H9 (cell line): ENCODE results near the gene PAMR1. TPM values are rescaled to one million over a fixed set of nuclear protein-coding genes. Genes with fewer than 3 reads are reported as not detected.

Experiments
- DNase-seq: peaks from one replicate; pipeline ENCODE4 v3.0.0-alpha.2; 2017
- H2AFZ ChIP-seq: one replicate; pipeline ENCODE4 v1.6.1; 2013; ENCODE audit warnings: mild to moderate bottlenecking, low read length, control low read depth, moderate library complexity
- H2AK5ac ChIP-seq: 2 replicates; pipeline ENCODE4 v1.6.1; 2013; ENCODE audit warnings: low read length, control low read depth, mixed read lengths; ENCODE audit not compliant: insufficient read length
- H2BK120ac ChIP-seq: one replicate; pipeline ENCODE4 v1.6.1; 2013; ENCODE audit warnings: low read depth, mild to moderate bottlenecking, low read length, control low read depth, inconsistent platforms; ENCODE audit not compliant: poor library complexity, severe bottlenecking
- H2BK12ac ChIP-seq: 2 replicates; pipeline ENCODE4 v1.6.1; 2013; ENCODE audit warnings: low read length, control low read depth, mixed read lengths, low read depth; ENCODE audit not compliant: insufficient read length
- H2BK15ac ChIP-seq: 2 replicates; pipeline ENCODE4 v1.6.1; 2013; ENCODE audit warnings: low read depth, low read length, control low read depth
- H2BK20ac ChIP-seq: one replicate; pipeline ENCODE4 v1.6.1; 2013; ENCODE audit warnings: low read depth, mild to moderate bottlenecking, low read length, control low read depth, inconsistent platforms; ENCODE audit not compliant: poor library complexity, severe bottlenecking
- H2BK5ac ChIP-seq: 2 replicates; pipeline ENCODE4 v1.6.1; 2013; ENCODE audit warnings: low read length, control low read depth, mixed read lengths; ENCODE audit not compliant: insufficient read length
- H3K14ac ChIP-seq: 2 replicates; pipeline ENCODE4 v1.6.1; 2013; ENCODE audit warnings: low read length, control low read depth; ENCODE audit not compliant: insufficient read depth
- H3K18ac ChIP-seq: 2 replicates; pipeline ENCODE4 v1.6.1; 2013; ENCODE audit warnings: low read depth, mild to moderate bottlenecking, mixed read lengths, low read length, control low read depth; ENCODE audit not compliant: insufficient read length
- H3K23ac ChIP-seq: 2 replicates; pipeline ENCODE4 v1.6.1; 2013; ENCODE audit warnings: low read length, control low read depth, mixed read lengths, low read depth; ENCODE audit not compliant: insufficient read length
- H3K23me2 ChIP-seq: 2 replicates; pipeline ENCODE4 v1.6.1; 2013; ENCODE audit warnings: low read depth, mild to moderate bottlenecking, mixed read lengths, low read length, control low read depth; ENCODE audit not compliant: insufficient read length, poor library complexity, severe bottlenecking
- H3K27ac ChIP-seq: 2 replicates; pipeline ENCODE4 v1.5.1; 2013; ENCODE audit warnings: low read length, control low read depth, mixed read lengths, low read depth; ENCODE audit not compliant: insufficient read length
- H3K27me3 ChIP-seq: 2 replicates; pipeline ENCODE4 v1.6.1; 2013; ENCODE audit warnings: low read length, control low read depth, inconsistent platforms; ENCODE audit not compliant: insufficient read depth
- H3K4ac ChIP-seq: 2 replicates; pipeline ENCODE4 v1.6.1; 2013; ENCODE audit warnings: low read depth, mild to moderate bottlenecking, control low read depth, inconsistent platforms, low read length, moderate library complexity
- H3K4me1 ChIP-seq: 2 replicates; pipeline ENCODE4 v1.6.1; 2013; ENCODE audit warnings: low read length, control low read depth, inconsistent platforms; ENCODE audit not compliant: insufficient read depth
- H3K4me2 ChIP-seq: 2 replicates; pipeline ENCODE4 v1.6.1; 2013; ENCODE audit warnings: low read length, control low read depth, mixed read lengths; ENCODE audit not compliant: insufficient read length, insufficient read depth
- H3K56ac ChIP-seq: 2 replicates; pipeline ENCODE4 v1.6.1; 2013; ENCODE audit warnings: low read depth, mild to moderate bottlenecking, mixed read lengths, low read length, control low read depth; ENCODE audit not compliant: insufficient read length
- H3K79me1 ChIP-seq: 2 replicates; pipeline ENCODE4 v1.6.1; 2013; ENCODE audit warnings: low read depth, mild to moderate bottlenecking, moderate library complexity, low read length, control low read depth, inconsistent platforms; ENCODE audit not compliant: insufficient read depth, poor library complexity, severe bottlenecking
- H3K79me2 ChIP-seq: 2 replicates; pipeline ENCODE4 v1.6.1; 2013; ENCODE audit warnings: low read length, control low read depth, inconsistent platforms; ENCODE audit not compliant: insufficient read depth
- H3K9ac ChIP-seq: 2 replicates; pipeline ENCODE4 v1.6.1; 2013; ENCODE audit warnings: low read length, control low read depth, mixed read lengths; ENCODE audit not compliant: insufficient read length; ENCODE audit errors: extremely low read depth
- H3K9me3 ChIP-seq: one replicate; pipeline ENCODE4 v1.6.1; 2013; ENCODE audit warnings: low read depth, low read length, inconsistent platforms; ENCODE audit not compliant: control insufficient read depth
- H3T11ph ChIP-seq: one replicate; pipeline ENCODE4 v1.6.1; 2013; ENCODE audit warnings: mild to moderate bottlenecking, low read length, control low read depth, inconsistent platforms
- H4K20me1 ChIP-seq: one replicate; pipeline ENCODE4 v1.6.1; 2013; ENCODE audit not compliant: control insufficient read depth, insufficient read length, insufficient read depth
- H4K5ac ChIP-seq: 2 replicates; pipeline ENCODE4 v1.6.1; 2013; ENCODE audit warnings: low read depth, mild to moderate bottlenecking, mixed read lengths, low read length, control low read depth; ENCODE audit not compliant: insufficient read length
- H4K8ac ChIP-seq: replicated peaks from 2 replicates; pipeline ENCODE4 v1.6.1; 2013; ENCODE audit warnings: low read length, control low read depth, mixed read lengths, low read depth; ENCODE audit not compliant: insufficient read length
- H4K91ac ChIP-seq: 2 replicates; pipeline ENCODE4 v1.6.1; 2013; ENCODE audit warnings: low read depth, mild to moderate bottlenecking, moderate library complexity, mixed read lengths, low read length, control low read depth; ENCODE audit not compliant: insufficient read length
- H3K27ac Mint-ChIP-seq, 3 experiments: 2 replicates in 2 of 3; 3 replicates in 1 of 3; pipeline ENCODE4 v1.8.0; 2020 to 2021; ENCODE audit warnings: mixed read lengths in 3 of 3, mild to moderate bottlenecking in 1 of 3, moderate library complexity in 1 of 3
- H3K27me3 Mint-ChIP-seq: 2 replicates; pipeline ENCODE4 v1.8.0; 2021; ENCODE audit warnings: low read depth, mild to moderate bottlenecking, moderate library complexity, mixed read lengths
- H3K36me3 Mint-ChIP-seq, 3 experiments: 2 replicates in 2 of 3; 3 replicates in 1 of 3; pipeline ENCODE4 v1.8.0; 2020 to 2021; ENCODE audit warnings: low read depth in 3 of 3, mixed read lengths in 3 of 3; ENCODE audit not compliant: insufficient read depth in 1 of 3
- H3K4me1 Mint-ChIP-seq, 2 experiments: 2 replicates each; pipeline ENCODE4 v1.8.0; 2020; ENCODE audit warnings: mixed read lengths in 2 of 2
- H3K4me3 Mint-ChIP-seq, 2 experiments: 2 replicates in 1 of 2; 3 replicates in 1 of 2; pipeline ENCODE4 v1.8.0; 2020 to 2021; ENCODE audit warnings: mild to moderate bottlenecking in 2 of 2, mixed read lengths in 2 of 2, moderate library complexity in 1 of 2
- H3K9me3 Mint-ChIP-seq, 2 experiments: 2 replicates in 1 of 2; 3 replicates in 1 of 2; pipeline ENCODE4 v1.8.0; 2020; ENCODE audit warnings: mild to moderate bottlenecking in 2 of 2, mixed read lengths in 2 of 2, moderate library complexity in 1 of 2
- WGBS: extraction: QIAGEN DNeasy Blood & Tissue Kit; methylation state at CpG from one replicate; pipeline ENCODE4 v1.1.7; 2013; ENCODE audit warnings: missing lambda C conversion rate, low lambda C conversion rate, mixed read lengths; ENCODE audit not compliant: insufficient read length; ENCODE audit errors: extremely low coverage; 5-methylcytosine and 5-hydroxymethylcytosine counted together
- total RNA-seq: library from RNA; stranded (reverse); gene quantifications from 2 replicates; pipeline ENCODE4 v1.2.1, GENCODE V29; 2021
- TF ChIP-seq, protein P1 (sequence below): fragments of 200-600 bp; sonication (generic); conservative IDR thresholded peaks from 3 replicates; pipeline ENCODE4 v1.8.0; 2021; ENCODE audit warnings: antibody characterized with exemption, mild to moderate bottlenecking

Gene PAMR1
- total RNA-seq, 1 experiment from 2014 or later, result 2.4 TPM

DNA sequence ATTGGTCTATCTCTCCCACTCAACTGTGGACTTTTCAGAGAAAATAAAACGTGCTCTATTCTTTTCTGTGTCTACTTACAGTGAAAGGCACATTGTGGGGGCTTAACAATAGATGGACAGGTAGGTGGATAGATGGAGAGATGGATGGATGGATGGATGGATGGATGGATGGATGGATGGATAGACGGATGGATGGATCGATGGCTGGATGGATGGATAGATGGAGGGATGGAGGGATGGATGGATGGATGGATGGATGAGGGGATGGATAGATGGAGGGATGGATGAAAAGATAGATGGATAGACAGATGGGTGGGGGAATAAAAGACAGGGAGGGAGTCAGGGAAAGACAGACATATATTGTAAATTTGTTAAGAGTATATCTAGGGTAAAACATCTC is 91.8 kb downstream of the PAMR1 start:
- H4K91ac ChIP-seq, result no peak overlapping the region
- H3K79me1 ChIP-seq, result no peaks in the 10 kb centered on the region
- H3K9me3 Mint-ChIP-seq, result no peaks in the 10 kb centered on the region
- H4K5ac ChIP-seq, result no peak overlapping the region
- no peaks in the 10 kb centered on the region for H3K23me2 ChIP-seq
- H3K27me3 ChIP-seq, result no peaks in the 10 kb centered on the region
- no peaks in the 10 kb centered on the region for H3K4me1 ChIP-seq
- no peak overlapping the region for H2BK20ac ChIP-seq
- no peak overlapping the region for H2AK5ac ChIP-seq
- H3K4me1 Mint-ChIP-seq, result no peaks in the 10 kb centered on the region
- TF ChIP-seq, protein P1, sequence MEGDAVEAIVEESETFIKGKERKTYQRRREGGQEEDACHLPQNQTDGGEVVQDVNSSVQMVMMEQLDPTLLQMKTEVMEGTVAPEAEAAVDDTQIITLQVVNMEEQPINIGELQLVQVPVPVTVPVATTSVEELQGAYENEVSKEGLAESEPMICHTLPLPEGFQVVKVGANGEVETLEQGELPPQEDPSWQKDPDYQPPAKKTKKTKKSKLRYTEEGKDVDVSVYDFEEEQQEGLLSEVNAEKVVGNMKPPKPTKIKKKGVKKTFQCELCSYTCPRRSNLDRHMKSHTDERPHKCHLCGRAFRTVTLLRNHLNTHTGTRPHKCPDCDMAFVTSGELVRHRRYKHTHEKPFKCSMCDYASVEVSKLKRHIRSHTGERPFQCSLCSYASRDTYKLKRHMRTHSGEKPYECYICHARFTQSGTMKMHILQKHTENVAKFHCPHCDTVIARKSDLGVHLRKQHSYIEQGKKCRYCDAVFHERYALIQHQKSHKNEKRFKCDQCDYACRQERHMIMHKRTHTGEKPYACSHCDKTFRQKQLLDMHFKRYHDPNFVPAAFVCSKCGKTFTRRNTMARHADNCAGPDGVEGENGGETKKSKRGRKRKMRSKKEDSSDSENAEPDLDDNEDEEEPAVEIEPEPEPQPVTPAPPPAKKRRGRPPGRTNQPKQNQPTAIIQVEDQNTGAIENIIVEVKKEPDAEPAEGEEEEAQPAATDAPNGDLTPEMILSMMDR, result no peak
- H3K9me3 ChIP-seq, result no peaks in the 10 kb centered on the region
- no peak overlapping the region for H2BK15ac ChIP-seq
- H3K23ac ChIP-seq, result no peak overlapping the region
- no peaks in the 10 kb centered on the region; a peak in 1 of 7 replicates for H3K36me3 Mint-ChIP-seq
- WGBS, result 100% methylated on average over 2 of the region's 3 CpGs
- H3K9ac ChIP-seq, result no peak overlapping the region
- no peak overlapping the region for H3K4ac ChIP-seq
- H4K20me1 ChIP-seq, result no peaks in the 10 kb centered on the region
- no peak overlapping the region for H2BK12ac ChIP-seq
- no peak for DNase-seq
- H3K4me3 Mint-ChIP-seq, result no peak overlapping the region
- no peak overlapping the region for H3K4me2 ChIP-seq
- no peak overlapping the region for H3K18ac ChIP-seq
- no peak overlapping the region for H2BK120ac ChIP-seq
- H3K27ac ChIP-seq, result no peak overlapping the region
- no peak overlapping the region for H3K27ac Mint-ChIP-seq
- H2BK5ac ChIP-seq, result no peak overlapping the region
- no peak overlapping the region for H2AFZ ChIP-seq
- H3K56ac ChIP-seq, result no peak overlapping the region
- H3K79me2 ChIP-seq, result no peaks in the 10 kb centered on the region
- peaks cover 53% of the 10 kb centered on the region for H3K27me3 Mint-ChIP-seq
- H3T11ph ChIP-seq, result no peak overlapping the region
- H4K8ac ChIP-seq, result no peak overlapping the region
- no peak overlapping the region for H3K14ac ChIP-seq
